Measurements from ENCODE around the gene PDZRN3. TPM values are rescaled to one million over a fixed set of nuclear protein-coding genes. Genes with fewer than 3 reads are reported as not detected.
A peak's percentile ranks its signal among the peaks of the same experiment; 100 is the strongest.

PDZRN3 gene
- total and polyA plus RNA-seq, 4 donors, result 33.6 to 86.3 (median 52.6) TPM

DNA sequence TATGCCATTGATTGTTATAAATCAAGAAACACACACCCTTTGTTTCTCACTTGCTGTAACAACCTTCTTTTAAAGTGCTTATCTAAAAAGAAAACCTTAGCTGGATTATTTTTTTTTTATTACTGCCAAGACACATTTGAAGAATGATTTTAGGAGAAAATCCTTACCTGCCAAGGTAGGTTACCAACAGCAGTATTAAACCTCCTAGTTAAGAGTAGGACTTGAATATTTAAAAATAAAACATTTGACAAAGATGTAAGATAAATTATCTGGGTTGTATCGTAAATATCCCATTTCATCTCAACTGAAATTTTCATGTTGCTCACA lies 192.1 kb downstream of the PDZRN3 start:
- no peaks in the 10 kb centered on the region for H3K27me3 ChIP-seq (ENCODE audit: control insufficient read depth in 1 of 2, insufficient read depth in 2 of 2, low read length in 1 of 2)
- WGBS, 2 donors, result 71 to 74% methylated on average over 1 of the region's 1 CpG
- H3K36me3 ChIP-seq (ENCODE audit: control insufficient read depth in 1 of 2, insufficient read depth in 2 of 2, low read length in 1 of 2), result no peaks in the 10 kb centered on the region
- ATAC-seq (ENCODE audit: low FRiP score) (no peak), DNase-seq (no peak)
- H3K4me3 ChIP-seq (ENCODE audit: low read length in 2 of 2), result no peak overlapping the region
- H3K27ac ChIP-seq (ENCODE audit: low read depth in 1 of 2, low read length in 2 of 2), result no peak overlapping the region
- H3K4me1 ChIP-seq (ENCODE audit: control insufficient read depth in 1 of 2, insufficient read depth in 2 of 2, low read length in 2 of 2), result peaks cover 0 to 2% of the 10 kb centered on the region in 2 donors
- intact Hi-C loops (cut with DNase I), result loop anchor here (2.0 to 5.0 kb wide), 3 partner anchors 45 to 332 kb away; no protein-coding TSS in a partner anchor
- no peaks in the 10 kb centered on the region for H3K9me3 ChIP-seq (ENCODE audit: control insufficient read depth, low read length)

DNA sequence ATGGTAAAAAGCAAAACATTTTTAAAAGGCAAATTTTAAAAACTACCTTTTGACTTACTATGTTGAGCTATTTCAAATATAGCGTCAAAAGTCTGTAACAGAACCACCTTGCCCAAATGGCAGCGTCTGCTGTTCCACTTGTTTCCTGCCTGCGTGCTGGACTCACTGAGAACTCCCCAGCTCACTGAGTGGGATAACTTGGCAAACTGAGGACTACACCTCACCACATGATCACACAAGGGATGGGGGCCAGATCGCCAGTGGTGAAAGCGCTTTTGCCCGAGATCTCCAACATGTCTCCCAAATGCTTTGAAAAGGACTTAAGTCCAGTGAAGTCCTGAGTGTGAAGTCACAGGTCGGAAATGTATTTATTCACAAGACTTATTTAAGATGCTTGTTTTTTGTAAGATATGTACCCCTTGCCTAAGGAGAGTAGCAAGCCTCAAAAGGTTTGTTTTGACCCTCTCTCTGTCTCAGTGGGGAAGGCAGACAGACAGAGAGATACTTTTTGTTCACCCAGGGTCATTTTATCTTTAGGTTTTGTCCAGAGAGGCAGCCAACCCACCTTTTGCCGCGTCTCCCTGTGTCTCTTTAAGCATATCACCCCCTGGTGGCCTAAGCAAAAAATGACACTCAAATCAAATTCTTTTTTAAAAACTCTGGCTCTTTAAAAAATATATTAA lies 192.6 kb downstream of the PDZRN3 start:
- DNase-seq (no peak), ATAC-seq (ENCODE audit: low FRiP score) (no peak)
- H3K27ac ChIP-seq (ENCODE audit: low read depth in 1 of 2, low read length in 2 of 2), result no peak overlapping the region
- no peaks in the 10 kb centered on the region for H3K36me3 ChIP-seq (ENCODE audit: control insufficient read depth in 1 of 2, insufficient read depth in 2 of 2, low read length in 1 of 2)
- no peaks in the 10 kb centered on the region for H3K9me3 ChIP-seq (ENCODE audit: control insufficient read depth, low read length)
- peaks cover 0 to 2% of the 10 kb centered on the region in 2 donors for H3K4me1 ChIP-seq (ENCODE audit: control insufficient read depth in 1 of 2, insufficient read depth in 2 of 2, low read length in 2 of 2)
- intact Hi-C loops (cut with DNase I), result loop anchor here (2.0 to 5.0 kb wide), 3 partner anchors 45 to 331 kb away; no protein-coding TSS in a partner anchor
- H3K27me3 ChIP-seq (ENCODE audit: control insufficient read depth in 1 of 2, insufficient read depth in 2 of 2, low read length in 1 of 2), result no peaks in the 10 kb centered on the region
- WGBS, 2 donors, result 33 to 38% methylated on average over 9 of the region's 9 CpGs
- no peak overlapping the region for H3K4me3 ChIP-seq (ENCODE audit: low read length in 2 of 2)

DNA sequence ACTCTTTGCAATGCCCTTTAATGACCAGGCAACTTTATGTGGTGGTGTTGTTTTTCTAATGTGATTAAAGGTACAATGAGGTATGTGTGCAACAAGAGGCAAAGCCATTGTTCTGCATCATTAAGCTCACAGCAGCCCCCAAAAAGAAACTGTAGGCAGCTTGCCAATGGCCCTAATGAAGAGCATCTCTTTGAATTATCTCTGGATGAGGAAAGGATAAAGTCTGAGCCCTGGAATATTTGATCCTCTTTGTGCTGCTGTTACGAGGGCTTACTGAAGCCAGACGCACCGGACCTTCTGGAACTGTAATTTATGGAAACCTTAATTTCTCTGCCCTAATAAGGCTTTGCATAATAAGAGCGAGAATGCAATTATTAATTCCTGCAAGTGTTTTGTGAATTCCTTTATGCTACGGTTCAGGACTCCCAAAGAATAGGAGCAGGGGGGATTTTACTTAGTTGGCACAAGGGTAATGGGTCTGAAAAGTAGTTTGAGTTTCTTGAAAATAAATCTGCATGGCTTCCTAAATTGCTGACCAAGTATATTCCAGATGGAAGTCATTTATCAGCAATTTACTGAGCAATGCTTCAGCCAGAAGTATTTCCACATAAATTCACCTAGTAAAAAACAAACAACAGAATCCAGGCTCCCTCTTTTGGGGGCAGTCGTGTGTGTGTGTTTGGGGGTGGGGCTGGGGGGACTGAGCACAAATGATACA lies 193.4 kb downstream of the PDZRN3 start:
- Histone ChIP-seq H3K27me3 (ENCODE audit: control insufficient read depth in 1 of 2, insufficient read depth in 2 of 2, low read length in 1 of 2) (no peaks in the 10 kb centered on the region), H3K4me1 (ENCODE audit: control insufficient read depth in 1 of 2, insufficient read depth in 2 of 2, low read length in 2 of 2) (peaks cover 2 to 3% of the 10 kb centered on the region in 2 donors), H3K36me3 (ENCODE audit: control insufficient read depth in 1 of 2, insufficient read depth in 2 of 2, low read length in 1 of 2) (no peaks in the 10 kb centered on the region), H3K27ac (ENCODE audit: low read depth in 1 of 2, low read length in 2 of 2) (no peak overlapping the region), H3K4me3 (ENCODE audit: low read length in 2 of 2) (no peak overlapping the region), H3K9me3 (ENCODE audit: control insufficient read depth, low read length) (no peaks in the 10 kb centered on the region)
- WGBS, 2 donors, result 68 to 70% methylated on average over 6 of the region's 6 CpGs
- intact Hi-C loops (cut with DNase I), result loop anchor here (5.0 kb wide), 2 partner anchors 44 to 329 kb away; no protein-coding TSS in a partner anchor
- DNase-seq (no peak), ATAC-seq (ENCODE audit: low FRiP score) (no peak)

DNA sequence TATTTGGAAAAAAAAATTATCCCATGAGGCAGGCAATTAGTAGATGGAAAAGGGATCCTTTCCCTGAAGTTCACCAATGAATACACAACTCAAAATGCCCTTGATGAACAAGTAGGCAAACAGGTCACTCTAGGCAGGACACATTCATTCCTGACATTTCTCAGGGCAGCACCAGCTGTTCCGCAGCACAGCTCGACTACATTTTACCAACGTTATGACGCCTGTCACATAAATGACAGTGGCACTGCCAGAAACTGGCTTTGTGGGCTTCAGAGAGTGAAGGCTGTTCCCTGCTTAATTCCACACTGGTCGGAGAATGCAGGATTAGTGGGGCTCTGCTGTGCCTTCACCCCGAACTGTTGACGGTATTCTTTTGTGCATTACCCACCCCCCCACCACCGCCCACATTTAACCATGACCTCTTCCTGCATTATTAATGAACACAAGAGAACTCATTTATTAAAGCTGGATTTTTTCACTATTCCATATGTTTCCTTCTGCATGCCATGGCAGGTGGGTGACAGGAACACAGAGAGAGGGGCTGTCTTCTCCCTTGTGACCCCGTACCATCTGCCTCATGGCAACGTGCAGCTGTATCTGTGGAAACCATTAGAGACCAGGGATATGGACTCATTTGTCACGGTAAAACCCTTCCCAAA lies 197.6 kb downstream of the PDZRN3 start:
- Histone ChIP-seq H3K27ac (ENCODE audit: low read depth in 1 of 2, low read length in 2 of 2) (no peak overlapping the region), H3K9me3 (ENCODE audit: control insufficient read depth, low read length) (no peaks in the 10 kb centered on the region), H3K4me1 (ENCODE audit: control insufficient read depth in 1 of 2, insufficient read depth in 2 of 2, low read length in 2 of 2) (peaks cover 0 to 6% of the 10 kb centered on the region in 2 donors), H3K36me3 (ENCODE audit: control insufficient read depth in 1 of 2, insufficient read depth in 2 of 2, low read length in 1 of 2) (no peaks in the 10 kb centered on the region), H3K27me3 (ENCODE audit: control insufficient read depth in 1 of 2, insufficient read depth in 2 of 2, low read length in 1 of 2) (no peaks in the 10 kb centered on the region), H3K4me3 (ENCODE audit: low read length in 2 of 2) (no peak overlapping the region)
- intact Hi-C loops (cut with DNase I), result no loop called here
- DNase-seq, result no peak
- 48 to 50% methylated on average over 11 of the region's 11 CpGs for WGBS, 2 donors
- no peak for ATAC-seq (ENCODE audit: low FRiP score)

- Histone ChIP-seq H3K27me3 (ENCODE audit: control insufficient read depth in 1 of 2, insufficient read depth in 2 of 2, low read length in 1 of 2) (no peaks in the 10 kb centered on the region), H3K4me3 (ENCODE audit: low read length in 2 of 2) (no peak overlapping the region), H3K9me3 (ENCODE audit: control insufficient read depth, low read length) (no peaks in the 10 kb centered on the region), H3K36me3 (ENCODE audit: control insufficient read depth in 1 of 2, insufficient read depth in 2 of 2, low read length in 1 of 2) (no peaks in the 10 kb centered on the region), H3K4me1 (ENCODE audit: control insufficient read depth in 1 of 2, insufficient read depth in 2 of 2, low read length in 2 of 2) (peaks cover 0 to 6% of the 10 kb centered on the region in 2 donors), H3K27ac (ENCODE audit: low read depth in 1 of 2, low read length in 2 of 2) (no peak overlapping the region)
- ATAC-seq (ENCODE audit: low FRiP score) (no peak), DNase-seq (no peak)
- WGBS, 2 donors, result 45 to 48% methylated on average over 7 of the region's 7 CpGs
- intact Hi-C loops (cut with DNase I), result no loop called here
These were observed 198.1 kb downstream of the PDZRN3 start for GRCh38 chr3:73426606-73427005.

DNA sequence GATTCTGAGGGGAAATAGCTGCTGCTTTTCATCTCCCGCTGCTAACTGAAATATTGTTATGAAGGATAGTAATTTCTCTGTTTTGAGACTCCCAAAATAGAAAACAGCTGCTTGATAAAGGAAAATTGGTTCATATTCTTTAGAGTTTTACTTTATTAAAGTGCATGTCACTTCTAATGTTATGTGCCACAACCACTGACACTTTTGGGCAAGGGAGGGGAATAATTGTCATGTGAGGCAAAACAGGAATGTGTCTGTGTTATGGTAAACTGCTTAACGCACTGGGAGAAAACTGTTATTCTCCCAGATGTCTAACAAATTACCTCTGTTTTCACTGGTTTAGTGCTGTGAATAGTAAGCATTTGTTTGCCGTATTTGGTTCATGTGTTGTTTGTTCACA lies 201.6 kb downstream of the PDZRN3 start:
- H3K4me1 ChIP-seq (ENCODE audit: control insufficient read depth in 1 of 2, insufficient read depth in 2 of 2, low read length in 2 of 2), result peaks cover 0 to 14% of the 10 kb centered on the region in 2 donors
- no peak overlapping the region for H3K4me3 ChIP-seq (ENCODE audit: low read length in 2 of 2)
- no peaks in the 10 kb centered on the region for H3K36me3 ChIP-seq (ENCODE audit: control insufficient read depth in 1 of 2, insufficient read depth in 2 of 2, low read length in 1 of 2)
- no peak for DNase-seq
- intact Hi-C loops (cut with DNase I), result no loop called here
- no peaks in the 10 kb centered on the region for H3K27me3 ChIP-seq (ENCODE audit: control insufficient read depth in 1 of 2, insufficient read depth in 2 of 2, low read length in 1 of 2)
- H3K9me3 ChIP-seq (ENCODE audit: control insufficient read depth, low read length), result no peaks in the 10 kb centered on the region
- 39 to 45% methylated on average over 3 of the region's 3 CpGs for WGBS, 2 donors
- no peak for ATAC-seq (ENCODE audit: low FRiP score)
- H3K27ac ChIP-seq (ENCODE audit: low read depth in 1 of 2, low read length in 2 of 2), result no peak overlapping the region

DNA sequence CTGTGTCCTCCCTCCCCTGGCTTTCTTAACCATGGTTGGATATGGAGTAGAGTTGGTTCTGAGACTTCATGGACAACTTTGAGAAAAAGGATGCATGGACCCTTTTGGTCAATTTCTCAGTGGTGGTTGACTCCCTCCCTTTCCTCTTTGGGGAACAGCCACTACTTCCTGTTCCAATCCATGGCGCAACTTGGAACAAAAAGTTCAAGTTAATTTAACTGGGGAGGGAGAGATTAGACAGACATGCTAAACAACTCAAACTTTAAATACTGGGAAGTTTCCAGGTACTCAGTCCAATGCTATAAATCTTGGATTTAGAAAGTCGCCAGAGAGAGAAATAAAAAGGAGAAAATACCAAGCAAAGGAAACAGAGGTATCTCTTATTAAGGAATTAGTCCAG lies 202.2 kb downstream of the PDZRN3 start:
- Histone ChIP-seq H3K9me3 (ENCODE audit: control insufficient read depth, low read length) (no peaks in the 10 kb centered on the region), H3K4me1 (ENCODE audit: control insufficient read depth in 1 of 2, insufficient read depth in 2 of 2, low read length in 2 of 2) (peaks cover 0 to 14% of the 10 kb centered on the region in 2 donors), H3K27ac (ENCODE audit: low read depth in 1 of 2, low read length in 2 of 2) (no peak overlapping the region), H3K4me3 (ENCODE audit: low read length in 2 of 2) (no peak overlapping the region), H3K27me3 (ENCODE audit: control insufficient read depth in 1 of 2, insufficient read depth in 2 of 2, low read length in 1 of 2) (no peaks in the 10 kb centered on the region), H3K36me3 (ENCODE audit: control insufficient read depth in 1 of 2, insufficient read depth in 2 of 2, low read length in 1 of 2) (no peaks in the 10 kb centered on the region)
- intact Hi-C loops (cut with DNase I), result no loop called here
- ATAC-seq (ENCODE audit: low FRiP score) (peak; percentile 51), DNase-seq (no peak)
- WGBS, 2 donors, result 8 to 18% methylated on average over 2 of the region's 2 CpGs

DNA sequence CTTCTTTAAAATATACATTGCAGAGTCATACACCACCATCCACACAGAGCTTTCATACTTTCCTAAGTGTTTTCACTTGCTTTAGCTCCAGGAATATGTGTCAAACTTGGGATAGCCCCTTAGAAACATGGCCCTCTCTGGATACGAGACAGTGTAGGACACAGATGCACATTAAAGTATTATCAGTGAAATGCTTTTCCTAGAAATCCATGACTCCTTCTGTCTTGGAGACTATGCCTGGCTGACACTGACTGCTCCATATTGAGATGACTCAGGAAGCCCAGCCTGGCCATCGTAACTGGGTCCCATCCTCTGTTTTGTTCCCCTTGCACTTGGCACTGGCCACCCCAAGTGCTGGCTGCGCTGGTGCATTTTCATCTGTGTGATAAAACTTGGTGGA lies 204.8 kb downstream of the PDZRN3 start:
- Histone ChIP-seq H3K9me3 (ENCODE audit: control insufficient read depth, low read length) (no peaks in the 10 kb centered on the region), H3K36me3 (ENCODE audit: control insufficient read depth in 1 of 2, insufficient read depth in 2 of 2, low read length in 1 of 2) (no peaks in the 10 kb centered on the region), H3K27me3 (ENCODE audit: control insufficient read depth in 1 of 2, insufficient read depth in 2 of 2, low read length in 1 of 2) (no peaks in the 10 kb centered on the region), H3K4me1 (ENCODE audit: control insufficient read depth in 1 of 2, insufficient read depth in 2 of 2, low read length in 2 of 2) (peaks cover 0 to 11% of the 10 kb centered on the region in 2 donors), H3K4me3 (ENCODE audit: low read length in 2 of 2) (no peak overlapping the region), H3K27ac (ENCODE audit: low read depth in 1 of 2, low read length in 2 of 2) (no peak overlapping the region)
- 41 to 42% methylated on average over 3 of the region's 3 CpGs for WGBS, 2 donors
- ATAC-seq (ENCODE audit: low FRiP score), result peak; percentile 27
- no peak for DNase-seq
- intact Hi-C loops (cut with DNase I), result no loop called here

Data from aorta (tissue), 5 donors.